GM21576 (cell line): Measurements from ENCODE around the gene WAPL.

Experiments
- ATAC-seq: cut with Tn5 transposase; IDR thresholded peaks from one replicate; pipeline ENCODE4 v1.9.1; 2021; ENCODE audit warnings: mild to moderate bottlenecking, moderate library complexity; ENCODE audit not compliant: unreplicated experiment

The WAPL gene

GRCh38 chr10:86472061-86472460, 49.5 kb downstream of the WAPL start:
- no peak for ATAC-seq

- no peak for ATAC-seq
Measured at GRCh38 chr10:86461963-86462804, 59.4 kb downstream of the WAPL start.

- ATAC-seq = no peak
Measured at GRCh38 chr10:86451604-86451960, 70.0 kb downstream of the WAPL start.

GRCh38 chr10:86450806-86451603, 70.6 kb downstream of the WAPL start:
- no peak for ATAC-seq

- no peak for ATAC-seq
Measured at GRCh38 chr10:86449926-86450558, 71.5 kb downstream of the WAPL start.

GRCh38 chr10:86447432-86447831, 74.2 kb downstream of the WAPL start:
- ATAC-seq = no peak

- no peak for ATAC-seq
Measured at GRCh38 chr10:86446987-86447386, 74.6 kb downstream of the WAPL start.

GRCh38 chr10:86446440-86446839, 75.2 kb downstream of the WAPL start:
- no peak for ATAC-seq

GRCh38 chr10:86443936-86444335, 77.7 kb downstream of the WAPL start:
- ATAC-seq = no peak

- ATAC-seq = no peak
Measured at GRCh38 chr10:86443069-86443468, 78.5 kb downstream of the WAPL start.

GRCh38 chr10:86440874-86441843, 80.4 kb downstream of the WAPL start:
- ATAC-seq = no peak

- ATAC-seq = no peak
Measured at GRCh38 chr10:86439544-86439943, 82.0 kb downstream of the WAPL start.

GRCh38 chr10:86438091-86438749, 83.4 kb downstream of the WAPL start:
- no peak for ATAC-seq

GRCh38 chr10:86437447-86437846, 84.1 kb downstream of the WAPL start:
- ATAC-seq = no peak

- ATAC-seq = no peak
Measured at GRCh38 chr10:86436963-86437362, 84.6 kb downstream of the WAPL start.

GRCh38 chr10:86434656-86435055, 86.9 kb downstream of the WAPL start:
- no peak for ATAC-seq

GRCh38 chr10:86423739-86424138, 97.9 kb downstream of the WAPL start:
- no peak for ATAC-seq

GRCh38 chr10:86419101-86419500, 102.5 kb downstream of the WAPL start:
- ATAC-seq = no peak

- ATAC-seq = no peak
Measured at GRCh38 chr10:86415583-86415982, 106.0 kb downstream of the WAPL start.

GRCh38 chr10:86415116-86415515, 106.5 kb downstream of the WAPL start:
- no peak for ATAC-seq
